Left renal cortex interstitium (tissue), 4 donors: ENCODE results near the gene KCND2. TPM values are rescaled to one million over a fixed set of nuclear protein-coding genes. Genes with fewer than 3 reads are reported as not detected.

ENCODE experiments used
- DNase-seq, 4 donors: peaks; one replicate each; pipeline ENCODE4 v3.0.0-alpha.2; 2013; ENCODE audit warnings: low read depth in 4 of 4, low spot score in 2 of 4, missing footprints in 1 of 4
- polyA plus RNA-seq, 4 donors: library from polyadenylated mRNA; unstranded; fragments of 120-200 nt; gene quantifications; one replicate each; pipeline ENCODE4 v1.2.1, GENCODE V29; 2013; ENCODE audit not compliant: insufficient read length in 4 of 4

The KCND2 gene
- polyA plus RNA-seq, 4 donors, result 1.5 to 2.0 (median 1.8) TPM

GRCh38 chr7:120404042-120404441 is 131.1 kb downstream of the KCND2 start:
- DNase-seq, result no peak

DNA sequence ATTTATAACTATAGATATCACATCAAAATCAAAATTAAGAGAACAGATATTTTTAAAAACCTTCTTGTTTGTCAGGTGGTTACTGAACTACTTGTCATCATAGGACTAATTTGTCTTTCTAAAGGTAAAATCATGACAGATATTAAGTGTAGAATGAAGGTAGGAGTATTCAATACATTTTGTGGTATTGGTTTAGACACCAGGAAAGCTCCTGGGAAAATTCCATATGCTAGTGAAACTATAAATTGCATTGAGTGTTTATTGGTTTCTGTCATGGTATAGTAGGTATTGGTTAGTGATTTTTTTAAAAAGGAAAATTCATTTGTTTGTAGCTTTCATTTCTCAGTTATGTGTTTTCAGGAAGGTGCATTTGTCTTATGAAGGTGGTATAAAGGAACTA is 132.7 kb downstream of the KCND2 start:
- no peak for DNase-seq

GRCh38 chr7:120407010-120407409 is 134.0 kb downstream of the KCND2 start:
- no peak for DNase-seq

GRCh38 chr7:120412139-120413050 is 139.4 kb downstream of the KCND2 start:
- no peak for DNase-seq

GRCh38 chr7:120413164-120413563 is 140.2 kb downstream of the KCND2 start:
- no peak for DNase-seq

DNA sequence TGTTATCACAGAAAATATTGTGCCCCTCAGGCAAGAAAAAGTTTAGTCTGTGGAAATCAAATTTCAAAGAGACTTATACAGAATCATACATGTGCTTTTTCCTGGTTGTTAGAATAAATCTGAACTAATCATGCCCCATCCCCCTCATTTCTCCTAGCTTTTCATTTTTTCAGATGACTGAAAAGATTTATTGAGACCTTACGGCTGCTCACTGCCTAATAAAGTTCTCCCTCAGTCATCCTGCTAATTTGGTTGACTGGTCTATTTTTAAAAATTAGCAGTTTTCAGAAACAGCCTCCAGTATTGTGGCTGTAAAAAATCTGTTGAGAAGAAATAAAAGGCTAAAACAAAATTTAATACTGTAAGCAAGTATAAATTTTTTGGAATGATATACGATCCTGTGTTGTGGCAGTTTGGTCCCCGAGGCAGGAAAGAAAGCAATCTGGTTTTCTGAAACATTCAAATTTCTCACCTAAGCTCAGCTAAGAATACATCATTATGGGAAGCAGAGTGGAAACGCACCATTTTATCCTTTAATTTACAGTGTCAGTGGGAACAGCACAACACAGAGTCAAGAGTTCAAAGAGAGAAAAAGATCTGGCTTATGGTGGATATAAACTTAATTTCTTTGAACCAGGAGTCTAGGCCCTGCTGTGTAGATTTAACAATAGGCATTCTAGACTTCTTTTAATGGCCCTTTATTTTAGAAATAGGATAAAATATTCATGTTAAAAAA is 144.4 kb downstream of the KCND2 start:
- DNase-seq, result no peak

GRCh38 chr7:120421151-120421651 is 148.2 kb downstream of the KCND2 start:
- no peak for DNase-seq

DNA sequence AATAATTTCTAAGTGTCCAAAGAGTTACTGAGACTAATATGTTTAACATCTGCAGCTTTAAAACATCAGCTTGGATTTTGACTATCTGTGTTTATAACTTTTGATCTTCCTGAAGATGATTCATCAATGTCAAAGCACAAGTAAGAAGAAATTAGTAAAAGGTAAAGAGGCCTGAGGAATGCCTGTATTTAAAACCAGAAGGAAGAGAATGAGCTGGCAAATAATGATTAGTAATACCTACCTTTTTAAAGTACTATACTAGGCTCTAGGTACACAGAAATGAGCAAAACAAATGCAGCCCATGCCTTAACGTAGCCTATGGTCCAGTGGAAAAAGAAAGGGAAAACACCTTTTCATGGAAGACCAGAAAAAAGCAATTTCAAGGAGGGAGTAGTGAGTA is 158.0 kb downstream of the KCND2 start:
- DNase-seq, result no peak

DNA sequence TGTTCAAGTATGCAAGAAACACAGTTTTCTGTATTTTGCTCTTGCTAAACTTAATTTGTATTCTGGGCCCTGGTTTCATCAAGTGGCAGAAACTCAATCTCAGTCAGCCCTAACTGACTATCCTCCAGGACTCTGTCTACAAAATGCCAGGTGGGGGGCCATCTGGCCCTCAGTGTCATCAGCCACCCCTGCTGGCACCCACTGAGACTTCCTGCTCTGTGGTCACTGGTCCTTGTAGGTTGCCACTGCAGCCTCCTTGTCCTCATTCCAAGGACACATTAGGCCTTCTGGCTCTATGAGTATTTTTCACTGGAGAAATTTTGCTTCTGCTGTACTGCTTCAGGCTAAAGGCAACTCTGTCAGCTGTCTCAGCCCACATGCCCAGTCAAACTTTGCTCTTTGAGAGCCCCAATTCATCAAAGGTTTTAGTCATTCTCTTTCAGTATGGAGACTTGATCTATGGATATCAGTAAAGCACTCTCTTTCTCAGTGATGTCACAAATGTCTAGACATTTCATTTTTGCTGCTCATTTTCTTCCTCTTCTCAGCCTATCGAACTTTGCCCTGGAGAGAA is 163.6 kb downstream of the KCND2 start:
- DNase-seq, result no peak

GRCh38 chr7:120441850-120442249 is 168.9 kb downstream of the KCND2 start:
- no peak for DNase-seq

- no peak for DNase-seq
These were observed 169.9 kb downstream of the KCND2 start for GRCh38 chr7:120442838-120443237.

DNA sequence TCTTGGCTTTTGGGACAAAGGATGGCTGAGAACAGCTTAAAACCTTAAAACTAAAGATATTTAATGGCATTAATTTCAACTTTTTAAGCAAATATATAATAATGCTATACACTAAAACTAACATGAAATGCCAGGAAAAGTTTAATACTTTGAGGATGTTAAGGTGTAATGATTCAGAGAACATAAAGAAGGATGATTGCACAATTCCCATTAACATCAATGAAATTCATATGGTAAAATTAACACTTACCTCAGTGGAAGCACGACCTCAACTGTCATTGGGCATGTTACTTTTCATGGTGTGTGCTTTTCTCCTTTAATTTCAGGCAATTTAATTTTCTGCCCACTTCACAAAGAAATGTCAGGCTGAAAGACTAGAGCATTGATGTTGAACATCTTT is 171.7 kb downstream of the KCND2 start:
- no peak for DNase-seq

DNA sequence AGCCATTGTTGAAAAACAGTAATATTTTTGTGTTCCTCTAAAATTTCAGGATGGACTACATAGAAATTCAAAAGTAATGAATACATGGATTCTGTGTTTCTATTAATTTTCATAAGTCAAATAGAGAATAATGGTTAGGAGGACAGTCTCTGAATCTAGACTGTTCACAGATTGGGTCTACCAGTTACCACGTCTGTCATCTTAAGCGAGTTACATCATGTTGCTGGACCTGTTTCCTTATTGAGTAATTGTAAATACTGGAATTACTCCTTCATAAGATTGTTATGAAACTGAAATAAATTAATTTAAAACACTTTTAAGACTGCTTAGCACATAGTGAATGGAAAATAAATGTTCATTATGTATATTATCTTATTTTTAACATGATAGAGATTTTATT is 172.3 kb downstream of the KCND2 start:
- DNase-seq, result no peak

DNA sequence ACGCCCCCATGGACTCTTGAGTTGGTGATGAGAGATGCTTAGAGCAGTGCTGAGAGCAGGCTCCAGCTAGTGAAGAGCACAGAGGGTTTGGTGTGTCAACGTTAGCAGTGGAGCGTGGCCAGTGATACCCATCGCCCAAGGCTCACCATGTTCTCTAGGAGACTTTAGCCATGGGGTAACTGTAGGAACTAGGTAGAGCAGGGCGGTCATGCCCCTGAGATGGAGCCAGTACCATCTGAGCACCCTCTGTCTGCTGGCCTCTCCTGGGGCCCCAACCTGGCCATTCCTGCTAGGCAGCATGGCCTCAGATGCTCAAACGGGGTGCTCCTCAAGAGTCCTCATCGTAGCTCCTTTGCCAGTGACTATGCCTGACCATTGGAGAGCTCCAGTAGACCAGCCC is 179.7 kb downstream of the KCND2 start:
- DNase-seq, result no peak

DNA sequence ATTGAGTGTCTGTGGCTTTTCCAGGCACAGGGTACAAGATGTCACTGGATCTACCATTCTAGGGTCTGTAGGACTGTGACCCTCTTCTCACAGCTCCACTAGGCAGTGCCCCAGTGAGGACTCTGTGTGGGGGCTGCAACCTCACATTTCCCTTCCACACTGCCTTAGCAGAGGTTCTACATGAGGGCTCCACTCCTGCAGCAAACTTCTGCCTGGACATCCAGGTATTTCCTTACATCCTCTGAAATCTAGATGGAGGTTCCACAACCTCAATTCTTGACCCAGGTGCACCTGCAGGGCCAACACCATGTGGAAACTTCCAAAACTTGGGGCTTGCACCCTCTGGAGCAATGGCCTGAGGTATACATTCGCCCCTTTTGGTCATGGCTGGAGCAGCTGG is 183.7 kb downstream of the KCND2 start:
- no peak for DNase-seq

- no peak for DNase-seq
These were observed 188.0 kb downstream of the KCND2 start for GRCh38 chr7:120460949-120461348.

GRCh38 chr7:120462991-120463390 is 190.0 kb downstream of the KCND2 start:
- DNase-seq, result no peak

GRCh38 chr7:120464104-120464503 is 191.1 kb downstream of the KCND2 start:
- DNase-seq, result no peak

GRCh38 chr7:120467676-120468075 is 194.7 kb downstream of the KCND2 start:
- no peak for DNase-seq

- no peak for DNase-seq
These were observed 195.6 kb downstream of the KCND2 start for GRCh38 chr7:120468611-120469010.

- no peak for DNase-seq
These were observed 199.9 kb downstream of the KCND2 start for GRCh38 chr7:120472892-120473291.
